ENCODE data around the gene NOL11.
A peak's percentile ranks its signal among the peaks of the same experiment; 100 is the strongest.
"Not testable (repeated sequence)": the region's sequence is repeated elsewhere in the genome, so short reads cannot be mapped to it uniquely, and the experiment has no call there.

Gene NOL11

GRCh38 chr17:67711916-67712315 lies 5.8 kb upstream of the NOL11 start:
- no peak for DNase-seq

DNA sequence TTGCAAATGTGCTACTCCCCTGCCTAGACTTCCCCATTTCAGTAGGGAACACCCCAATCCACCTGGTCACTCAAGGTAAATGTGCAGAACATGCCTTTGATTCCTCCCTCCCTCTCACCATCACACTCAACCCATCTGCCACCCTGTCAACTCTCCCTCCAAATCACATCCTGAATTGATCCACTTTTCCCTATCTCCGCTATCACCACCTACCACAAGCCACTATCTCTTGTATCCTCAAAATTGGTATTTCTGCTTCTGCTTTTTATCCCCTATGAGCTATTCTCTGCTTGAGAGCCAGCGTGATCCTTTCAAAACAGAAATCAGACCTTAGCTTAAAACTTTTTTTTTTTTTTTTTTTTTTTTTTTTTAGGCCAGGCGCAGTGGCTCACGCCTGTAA lies 5.4 kb upstream of the NOL11 start:
- no peak for DNase-seq

DNA sequence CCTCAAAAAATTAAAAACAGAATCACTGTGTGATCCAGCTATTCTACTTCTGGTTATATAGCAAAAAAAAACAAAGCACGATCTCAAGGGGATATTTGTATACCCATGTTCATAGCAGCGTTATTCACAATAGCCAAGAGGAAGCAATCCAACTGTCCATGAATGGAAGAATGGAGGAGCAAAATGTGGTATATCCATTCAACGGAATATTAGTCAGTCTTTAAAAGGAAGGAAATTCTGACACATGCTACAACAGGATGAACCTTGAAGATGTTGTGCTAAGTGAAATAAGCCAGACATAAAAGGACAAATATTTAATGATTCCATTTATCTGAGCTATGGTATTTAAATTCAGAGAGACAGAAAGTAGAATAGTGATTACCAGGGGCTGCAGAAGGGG lies 4.6 kb upstream of the NOL11 start:
- no peak for DNase-seq

- DNase-seq, result no peak
Measured at GRCh38 chr17:67716405-67716798, 1.3 kb upstream of the NOL11 start.

GRCh38 chr17:67717192-67717623 lies 528 bp upstream of the NOL11 start:
- DNase-seq, result peak; percentile 2

GRCh38 chr17:67718325-67718941 lies 697 bp downstream of the NOL11 start:
- peak; percentile 7 for DNase-seq

DNA sequence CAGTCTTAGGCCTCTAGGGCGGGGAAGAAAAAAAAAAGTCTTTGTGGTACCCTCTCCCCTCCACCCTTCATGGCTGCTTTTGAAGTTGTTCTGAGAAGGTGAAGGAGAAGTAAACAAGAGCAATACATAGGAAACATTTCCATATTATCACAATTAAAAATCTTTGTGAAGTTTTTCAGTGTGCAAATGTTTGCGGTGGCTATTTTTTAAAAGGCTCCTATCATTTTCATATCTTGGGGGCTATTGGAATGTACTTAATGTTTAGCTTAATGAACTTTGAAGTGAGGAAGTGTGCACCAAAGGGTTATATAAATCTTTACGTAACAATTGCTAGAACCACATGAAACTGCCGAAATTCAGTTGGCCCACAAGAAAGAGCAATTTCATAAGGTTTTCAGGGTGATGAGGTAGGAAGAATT lies 7.6 kb downstream of the NOL11 start:
- DNase-seq, result no peak

- DNase-seq, result no peak
Measured at GRCh38 chr17:67725807-67726206, 8.1 kb downstream of the NOL11 start.

- not testable (repeated sequence) for DNase-seq
Measured at GRCh38 chr17:67727152-67728039, 9.7 kb downstream of the NOL11 start.

GRCh38 chr17:67729903-67730302 lies 12.2 kb downstream of the NOL11 start:
- DNase-seq, result no peak

DNA sequence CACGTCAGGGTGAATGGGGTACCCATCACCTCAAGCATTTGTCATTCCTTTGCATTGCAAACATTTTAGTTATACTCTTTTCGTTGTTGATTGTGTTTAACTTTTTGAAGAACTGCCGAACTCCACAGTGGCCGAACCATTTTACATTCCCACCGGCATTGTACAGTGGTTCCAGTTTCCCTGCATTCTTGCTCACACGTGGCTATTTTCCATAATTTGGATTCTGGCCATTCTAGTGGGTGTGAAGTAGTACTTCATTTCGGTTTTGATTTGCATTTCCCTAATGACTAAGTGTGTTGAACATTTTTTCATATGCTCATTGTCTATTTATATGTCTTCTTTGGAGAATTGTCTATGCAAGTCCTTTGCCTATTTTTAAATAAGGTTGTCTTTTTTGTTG lies 13.0 kb downstream of the NOL11 start:
- DNase-seq, result no peak

GRCh38 chr17:67733449-67733848 lies 15.7 kb downstream of the NOL11 start:
- DNase-seq, result no peak

DNA sequence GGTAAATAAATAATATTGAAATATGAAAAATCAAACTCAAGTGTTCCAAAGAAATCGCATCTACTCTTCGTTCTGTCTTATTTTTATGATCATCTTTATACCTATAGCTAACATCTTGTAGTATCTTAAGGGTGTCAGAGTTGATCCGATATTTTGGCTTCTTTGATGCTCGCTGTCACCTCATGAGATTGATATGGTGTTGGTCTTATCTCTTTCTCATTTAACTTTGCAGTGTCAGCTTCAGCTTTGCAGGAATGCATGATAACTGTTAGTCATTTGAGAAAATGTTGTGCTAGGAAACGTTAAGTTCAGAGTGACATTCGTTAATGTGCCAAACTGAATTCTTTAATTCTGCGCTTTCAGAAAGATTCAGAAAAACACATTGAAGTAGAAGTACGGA lies 19.4 kb downstream of the NOL11 start:
- DNase-seq, result no peak

GRCh38 chr17:67742025-67742424 lies 24.3 kb downstream of the NOL11 start:
- no peak for DNase-seq

- no peak for DNase-seq
Measured at GRCh38 chr17:67746704-67747571, 29.2 kb downstream of the NOL11 start.

DNA sequence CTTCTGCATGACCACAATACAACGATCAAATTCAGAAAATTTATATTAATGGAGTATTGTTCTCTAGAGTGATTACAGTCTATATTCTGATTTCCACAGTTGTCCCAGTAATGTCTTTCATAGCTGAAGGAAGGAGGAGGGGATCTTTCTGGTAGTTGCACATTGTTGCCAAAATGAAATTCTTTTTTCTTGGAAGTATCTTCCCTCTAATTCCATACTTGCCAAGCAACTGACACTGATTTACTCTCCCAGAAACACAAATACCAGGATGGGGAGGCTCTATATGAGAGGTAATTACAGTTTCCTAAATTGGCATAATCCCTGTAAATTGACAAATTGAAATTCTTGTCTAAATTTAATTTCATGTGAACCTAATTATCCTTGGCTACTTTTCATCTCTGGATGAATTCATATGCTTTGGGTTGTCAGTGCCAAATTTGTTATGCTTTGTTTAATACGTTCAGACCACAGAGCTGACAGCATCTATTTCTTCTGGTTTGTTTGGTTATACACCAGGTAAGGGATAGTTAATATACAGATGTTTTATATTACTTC lies 30.0 kb downstream of the NOL11 start:
- no peak for DNase-seq

GRCh38 chr17:67750067-67750466 lies 32.3 kb downstream of the NOL11 start:
- DNase-seq, result no peak

GRCh38 chr17:67751101-67752074 lies 33.7 kb downstream of the NOL11 start:
- no peak for DNase-seq

DNA sequence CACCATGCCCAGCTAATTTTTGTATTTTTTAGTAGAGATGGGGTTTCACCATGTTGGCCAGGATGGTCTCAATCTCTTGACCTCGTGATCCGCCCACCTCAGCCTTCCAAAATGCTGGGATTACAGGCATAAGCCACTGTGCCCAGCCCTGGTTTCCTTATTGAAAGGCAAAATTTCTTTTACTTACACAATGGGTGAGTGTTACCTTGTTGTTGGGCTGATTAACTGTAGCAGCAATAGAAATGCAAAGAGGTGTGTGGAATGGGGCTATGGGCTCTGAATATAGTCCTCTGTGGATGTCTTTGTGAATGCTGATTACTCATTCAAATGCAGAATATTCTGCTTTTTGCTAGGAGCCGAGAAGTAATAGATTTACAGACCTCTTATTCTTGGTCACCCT lies 34.4 kb downstream of the NOL11 start:
- not testable (repeated sequence) for DNase-seq

DNA sequence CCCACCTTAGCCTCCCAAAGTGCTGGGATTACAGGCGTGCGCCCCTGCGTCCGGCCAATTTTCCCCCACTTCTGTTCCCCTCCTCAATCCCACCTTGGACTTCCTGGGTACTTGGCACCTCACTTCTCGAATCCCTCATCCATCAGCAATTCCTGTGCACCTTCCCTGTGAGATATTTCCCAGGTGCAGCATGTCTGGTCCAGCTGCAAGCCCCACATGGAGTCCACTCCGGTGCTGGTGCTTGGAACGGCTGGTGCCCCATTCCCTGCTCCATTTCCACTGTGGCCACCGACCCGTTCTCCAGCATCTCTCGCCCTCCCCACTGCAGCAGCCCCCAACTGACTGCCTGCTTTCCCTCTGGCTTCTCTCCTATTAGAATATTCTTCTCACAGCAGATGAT lies 35.3 kb downstream of the NOL11 start:
- no peak for DNase-seq

DNA sequence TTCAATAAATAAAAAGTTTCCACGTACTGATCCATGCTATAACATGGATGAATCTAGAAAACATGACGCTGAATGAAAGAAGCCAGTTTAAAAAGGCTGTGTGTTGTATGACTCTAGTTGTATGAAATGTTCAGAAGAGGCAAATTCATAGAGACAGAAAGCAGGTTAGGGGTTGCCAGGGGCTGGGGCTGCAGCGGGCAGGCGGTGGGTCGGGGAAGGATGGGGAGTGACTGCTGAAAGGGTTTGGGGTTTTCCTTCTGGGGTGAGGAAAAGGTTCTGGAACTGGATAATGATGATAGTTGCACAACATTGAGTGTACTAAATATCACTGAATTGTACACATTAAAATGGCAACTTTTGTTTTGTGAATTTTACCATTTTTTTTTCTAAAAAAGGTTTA lies 36.3 kb downstream of the NOL11 start:
- DNase-seq, result no peak

GRCh38 chr17:67754686-67755085 lies 37.0 kb downstream of the NOL11 start:
- not testable (repeated sequence) for DNase-seq

Data from HCEC 1CT (cell line).